Head of caudate nucleus (tissue), 42 donors: ENCODE measurements around the gene ATP13A5.

Experiments used
- DNase-seq, 42 donors: peaks; one replicate each; pipeline versions ENCODE4 v3.0.0 to v3.0.0-alpha.2; 2020 to 2021; ENCODE audit warnings: mixed read lengths in 7 of 42
- intact Hi-C: fragments of 100-400 bp; cut with DNase I; formaldehyde crosslinking; loops from one replicate; pipeline ENCODE4 v1.15.0; 2022

ATP13A5 gene

DNA sequence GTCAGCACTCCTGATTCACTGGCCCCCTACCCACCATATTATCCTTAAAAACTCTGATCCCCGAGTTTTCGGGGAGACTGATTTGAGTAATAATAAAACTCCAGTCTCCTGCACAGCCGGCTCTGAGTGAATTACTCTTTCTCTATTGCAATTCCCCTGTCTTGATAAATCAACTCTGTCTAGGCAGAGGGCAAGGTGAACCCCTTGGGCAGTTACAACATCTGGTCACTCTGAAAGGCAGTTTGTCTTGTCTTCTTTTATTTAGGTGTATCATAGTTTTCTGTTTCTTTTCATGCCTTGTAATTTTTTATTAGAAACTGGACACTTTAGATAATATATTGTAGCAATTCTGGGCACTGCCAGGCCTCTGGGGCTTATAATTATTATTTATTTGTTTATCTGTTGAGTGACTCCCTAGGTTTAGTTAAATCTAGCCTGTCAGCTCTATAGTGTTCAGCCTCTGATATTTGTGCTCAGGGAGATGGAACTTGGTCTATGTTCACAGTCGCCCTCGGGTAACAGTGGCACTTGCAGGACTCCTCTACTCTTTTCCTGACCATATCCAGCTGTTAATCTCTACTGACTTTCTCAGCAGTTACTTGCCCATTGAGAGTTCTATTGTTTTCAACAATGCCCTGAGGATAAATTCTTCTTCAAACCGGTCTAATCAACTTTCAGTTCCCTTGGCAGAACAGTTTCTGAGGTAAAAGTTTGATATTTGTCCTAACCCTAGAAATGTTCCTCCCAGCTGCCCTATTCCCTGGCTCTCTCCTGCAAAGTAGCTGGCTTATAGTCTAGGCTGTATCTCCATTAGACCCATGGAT, 153.0 kb downstream of the ATP13A5 start:
- intact Hi-C loops, result no loop called here
- DNase-seq, result no peak
